Measurements from ENCODE around the gene APOA5. TPM values are rescaled to one million over a fixed set of nuclear protein-coding genes. Genes with fewer than 3 reads are reported as not detected.
"Not testable (repeated sequence)": the region's sequence is repeated elsewhere in the genome, so short reads cannot be mapped to it uniquely, and the experiment has no call there.

Gene APOA5
- not detected for total RNA-seq

DNA sequence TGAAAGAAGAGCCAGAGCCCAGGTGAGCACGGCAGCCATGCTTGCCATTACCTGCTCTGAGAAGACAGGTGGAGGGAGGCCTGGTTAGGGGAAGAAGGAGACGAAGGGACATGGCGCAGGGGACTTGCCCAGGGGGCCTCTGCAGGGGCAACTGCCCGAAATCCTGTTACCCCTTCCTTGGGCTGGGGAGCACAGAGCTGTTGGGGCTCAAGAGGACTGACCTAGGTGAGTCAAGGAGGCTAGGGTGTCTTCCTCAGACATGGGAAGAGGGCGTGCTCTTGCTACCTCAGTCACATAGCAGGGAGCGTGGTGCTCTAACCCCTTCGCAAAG, at the start of gene APOA5:
TSS of gene APOA5 (minus strand) at position 67 of the 331 bp plus-strand sequence. CDS start at position 48, 19 bp downstream.
- no peak for ATAC-seq

DNA sequence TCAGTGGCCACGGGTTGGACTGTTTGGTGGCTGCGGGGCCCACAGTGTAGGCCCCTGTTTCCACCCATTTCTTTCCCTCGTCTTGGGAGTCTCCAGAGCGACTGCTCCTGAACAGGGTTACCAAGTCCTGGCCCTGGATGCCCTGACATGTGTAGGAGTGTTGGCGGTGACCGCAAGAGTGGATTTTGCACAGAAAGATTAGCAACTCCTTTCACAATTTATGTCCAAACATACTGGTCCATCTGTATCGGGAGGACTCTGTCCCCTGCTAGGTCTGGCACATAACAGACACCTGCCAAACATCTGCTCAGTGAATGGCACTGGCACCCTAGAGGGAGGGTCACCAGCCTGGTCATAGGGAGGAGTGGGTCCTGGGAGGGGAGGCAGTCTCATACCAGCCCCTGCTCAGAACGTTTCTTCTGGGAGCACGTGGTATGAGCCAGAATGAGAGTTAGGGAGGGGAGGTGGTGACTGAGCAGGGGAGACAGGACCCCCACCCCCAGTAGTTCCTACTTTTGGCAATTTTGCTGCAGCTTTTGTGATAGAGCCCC, 49.1 kb upstream of the APOA5 start:
- no peak for ATAC-seq

- ATAC-seq, result no peak
These were observed 48.6 kb upstream of the APOA5 start for GRCh38 chr11:116840224-116840745.

DNA sequence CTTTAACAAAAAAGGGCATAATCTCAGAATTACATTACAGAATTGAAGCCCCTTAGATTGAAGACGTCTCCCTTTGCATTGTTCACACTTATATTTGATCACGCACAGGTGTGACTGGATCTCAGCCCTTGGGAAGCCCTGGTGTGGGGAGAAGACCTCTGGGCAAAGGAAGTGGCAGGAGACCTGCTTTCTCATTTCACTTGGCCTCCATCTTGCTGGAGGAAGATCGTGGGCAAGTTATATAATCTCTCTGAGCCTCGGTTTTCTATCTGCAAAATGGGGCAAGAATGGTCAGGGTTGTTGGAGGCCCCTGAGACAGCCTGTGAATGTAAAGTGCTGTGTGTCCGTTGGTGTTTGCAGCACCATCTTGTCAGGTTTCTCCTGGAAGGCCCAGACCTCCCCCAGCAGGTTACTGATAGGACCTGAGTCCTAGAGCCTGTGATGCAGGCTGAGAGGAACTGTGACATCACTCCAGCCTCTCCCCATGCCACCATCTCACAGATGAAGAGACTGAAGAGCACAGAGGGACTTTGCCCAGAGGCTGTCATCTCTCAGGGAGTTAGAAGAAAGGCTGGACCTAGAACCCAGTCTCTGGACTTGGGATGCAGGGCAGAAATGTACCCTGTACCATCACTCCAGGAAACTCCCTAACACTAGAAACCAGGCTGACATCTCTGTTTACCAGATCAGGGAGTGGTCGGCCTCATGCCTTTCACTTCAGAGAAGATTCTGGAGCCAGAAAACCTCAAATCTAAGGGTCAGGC, 46.8 kb upstream of the APOA5 start:
- ATAC-seq, result no peak

DNA sequence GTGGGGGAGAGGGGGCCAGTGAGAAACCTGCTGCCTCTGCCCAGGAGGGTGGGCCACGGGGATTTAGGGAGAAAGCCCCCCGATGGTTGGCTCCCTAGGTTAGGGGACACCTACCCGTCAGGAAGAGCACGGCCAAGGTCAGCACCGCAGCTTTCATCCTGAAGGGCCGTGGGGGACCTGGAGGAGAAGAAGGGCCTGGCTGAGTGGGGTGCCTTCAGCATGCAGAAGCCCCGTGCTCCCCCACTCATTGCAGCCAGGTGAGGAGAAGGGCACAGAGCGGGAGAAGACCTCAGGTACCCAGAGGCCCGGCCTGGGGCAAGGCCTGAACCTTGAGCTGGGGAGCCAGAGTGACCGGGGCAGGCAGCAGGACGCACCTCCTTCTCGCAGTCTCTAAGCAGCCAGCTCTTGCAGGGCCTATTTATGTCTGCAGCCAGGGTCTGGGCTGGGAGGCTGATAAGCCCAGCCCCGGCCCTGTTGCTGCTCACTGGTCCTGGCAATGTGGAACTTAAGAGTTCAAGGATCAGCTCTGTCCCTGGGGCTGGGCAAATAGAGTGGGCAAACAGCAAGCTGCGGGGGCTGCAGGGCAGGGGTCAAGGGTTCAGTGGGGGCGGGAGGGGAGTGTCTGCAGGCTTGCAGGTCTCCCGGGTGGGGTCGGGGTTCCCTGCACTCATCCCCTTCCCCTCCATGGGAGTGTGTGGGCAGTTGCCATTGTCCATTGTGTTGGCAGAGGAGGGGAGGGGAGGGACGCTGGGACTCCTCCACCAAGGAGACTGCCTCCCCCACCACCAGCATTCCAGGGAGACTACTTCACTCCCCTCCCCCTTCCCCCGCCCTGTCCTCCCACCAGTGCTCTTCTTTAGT, 45.8 kb upstream of the APOA5 start, which contains the start of gene APOA1:
TSS of gene APOA1 (minus strand) at position 392 of the 861 bp plus-strand sequence. CDS start at position 157, 235 bp downstream.
- no peak for ATAC-seq

GRCh38 chr11:116836632-116836991, 44.9 kb upstream of the APOA5 start:
- ATAC-seq, result no peak

DNA sequence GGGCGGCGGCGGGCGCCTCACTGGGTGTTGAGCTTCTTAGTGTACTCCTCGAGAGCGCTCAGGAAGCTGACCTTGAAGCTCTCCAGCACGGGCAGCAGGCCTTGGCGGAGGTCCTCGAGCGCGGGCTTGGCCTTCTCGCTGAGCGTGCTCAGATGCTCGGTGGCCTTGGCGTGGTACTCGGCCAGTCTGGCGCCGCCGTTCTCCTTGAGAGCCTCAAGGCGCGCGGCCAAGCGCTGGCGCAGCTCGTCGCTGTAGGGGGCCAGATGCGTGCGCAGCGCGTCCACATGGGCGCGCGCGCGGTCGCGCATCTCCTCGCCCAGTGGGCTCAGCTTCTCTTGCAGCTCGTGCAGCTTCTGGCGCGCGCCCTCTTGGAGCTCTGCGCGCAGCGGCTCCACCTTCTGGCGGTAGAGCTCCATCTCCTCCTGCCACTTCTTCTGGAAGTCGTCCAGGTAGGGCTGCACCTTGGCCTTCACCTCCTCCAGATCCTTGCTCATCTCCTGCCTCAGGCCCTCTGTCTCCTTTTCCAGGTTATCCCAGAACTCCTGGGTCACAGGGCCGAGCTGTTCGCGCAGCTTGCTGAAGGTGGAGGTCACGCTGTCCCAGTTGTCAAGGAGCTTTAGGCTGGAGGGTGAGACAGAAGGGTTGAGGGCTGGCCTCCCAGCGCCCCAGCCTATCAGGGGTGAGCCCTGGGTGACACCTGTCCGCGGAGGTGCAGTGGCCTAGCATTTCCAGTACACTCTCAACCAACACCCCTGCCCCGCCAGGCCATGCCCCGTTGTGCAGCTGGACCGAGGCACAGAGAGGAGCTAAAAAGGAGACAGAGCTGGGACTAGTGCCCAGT, 44.3 kb upstream of the APOA5 start:
- peak; percentile 81 for ATAC-seq

- ATAC-seq, result peak; percentile 14
These were observed 43.5 kb upstream of the APOA5 start for GRCh38 chr11:116835042-116835772.

DNA sequence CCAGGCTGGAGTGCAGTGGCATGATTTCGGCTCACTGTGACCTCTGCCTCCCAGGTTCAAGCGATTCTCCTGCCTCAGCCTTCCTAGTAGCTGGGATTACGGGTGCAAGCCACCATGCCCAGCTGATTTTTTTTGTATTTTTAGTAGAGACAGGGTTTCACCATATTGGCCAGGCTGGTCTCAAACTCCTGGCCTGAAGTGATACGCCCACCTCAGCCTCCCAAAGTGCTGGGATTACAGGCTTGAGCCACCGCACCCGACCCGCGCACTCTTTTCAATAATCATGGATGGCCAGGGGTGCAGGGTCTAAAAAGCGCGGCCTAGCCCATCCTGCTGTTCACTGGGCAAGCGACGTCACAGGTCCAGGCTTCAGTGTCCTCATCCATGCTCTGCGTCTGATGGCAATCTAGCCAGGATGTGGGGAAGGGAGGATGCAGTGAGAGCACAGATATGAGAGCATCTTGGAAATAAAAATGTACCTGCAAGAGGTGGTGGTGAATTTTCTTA, 42.9 kb upstream of the APOA5 start:
- ATAC-seq, result not testable (repeated sequence)

- ATAC-seq, result no peak
These were observed 42.3 kb upstream of the APOA5 start for GRCh38 chr11:116833816-116834534.

- no peak for ATAC-seq
These were observed 41.8 kb upstream of the APOA5 start for GRCh38 chr11:116833491-116833815.

GRCh38 chr11:116832350-116833290, 40.9 kb upstream of the APOA5 start:
- ATAC-seq, result no peak

- ATAC-seq, result no peak
These were observed 40.2 kb upstream of the APOA5 start for GRCh38 chr11:116831790-116832349.

GRCh38 chr11:116830184-116830912, 38.7 kb upstream of the APOA5 start:
- ATAC-seq, result no peak

- ATAC-seq, result no peak
These were observed 38.0 kb upstream of the APOA5 start, which contains the start of gene APOC3 for GRCh38 chr11:116829525-116830183. TSS of gene APOC3 (plus strand) at chr11:116829907. CDS start at chr11:116830583, 676 bp downstream.

DNA sequence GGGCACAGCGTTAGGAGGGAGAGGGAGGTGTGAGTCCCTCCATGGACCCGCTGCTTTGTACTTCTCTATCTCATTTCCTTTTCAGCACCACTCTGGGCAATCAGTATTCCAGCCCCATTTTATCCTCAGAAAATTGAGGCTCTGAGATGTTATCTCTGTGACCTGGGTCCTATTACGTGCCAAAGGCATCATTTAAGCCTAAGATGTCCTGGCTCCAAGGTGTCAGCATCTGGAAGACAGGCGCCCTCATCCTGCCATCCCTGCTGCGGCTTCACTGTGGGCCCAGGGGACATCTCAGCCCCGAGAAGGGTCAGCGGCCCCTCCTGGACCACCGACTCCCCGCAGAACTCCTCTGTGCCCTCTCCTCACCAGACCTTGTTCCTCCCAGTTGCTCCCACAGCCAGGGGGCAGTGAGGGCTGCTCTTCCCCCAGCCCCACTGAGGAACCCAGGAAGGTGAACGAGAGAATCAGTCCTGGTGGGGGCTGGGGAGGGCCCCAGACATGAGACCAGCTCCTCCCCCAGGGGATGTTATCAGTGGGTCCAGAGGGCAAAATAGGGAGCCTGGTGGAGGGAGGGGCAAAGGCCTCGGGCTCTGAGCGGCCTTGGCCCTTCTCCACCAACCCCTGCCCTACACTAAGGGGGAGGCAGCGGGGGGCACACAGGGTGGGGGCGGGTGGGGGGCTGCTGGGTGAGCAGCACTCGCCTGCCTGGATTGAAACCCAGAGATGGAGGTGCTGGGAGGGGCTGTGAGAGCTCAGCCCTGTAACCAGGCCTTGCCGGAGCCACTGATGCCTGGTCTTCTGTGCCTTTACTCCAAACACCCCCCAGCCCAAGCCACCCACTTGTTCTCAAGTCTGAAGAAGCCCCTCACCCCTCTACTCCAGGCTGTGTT, 37.2 kb upstream of the APOA5 start:
- no peak for ATAC-seq

GRCh38 chr11:116827461-116827860, 35.8 kb upstream of the APOA5 start:
- no peak for ATAC-seq
